NCI-H2196 treated with DMSO at 0.1 percent for 48 hours (cell line): ENCODE data around the gene RGS19.
A peak's percentile ranks its signal among the peaks of the same experiment; 100 is the strongest.
"Not testable (repeated sequence)": the region's sequence is repeated elsewhere in the genome, so short reads cannot be mapped to it uniquely, and the experiment has no call there.

Experiments
- DNase-seq: peaks from one replicate; lab custom pipeline; 2025; ENCODE audit not compliant: unreplicated experiment; lab: John Stamatoyannopoulos, UW

Gene RGS19

GRCh38 chr20:64095927-64096326 lies 16.6 kb upstream of the RGS19 start:
- DNase-seq, result no peak

- no peak for DNase-seq
Measured at GRCh38 chr20:64095455-64095854, 16.1 kb upstream of the RGS19 start.

DNA sequence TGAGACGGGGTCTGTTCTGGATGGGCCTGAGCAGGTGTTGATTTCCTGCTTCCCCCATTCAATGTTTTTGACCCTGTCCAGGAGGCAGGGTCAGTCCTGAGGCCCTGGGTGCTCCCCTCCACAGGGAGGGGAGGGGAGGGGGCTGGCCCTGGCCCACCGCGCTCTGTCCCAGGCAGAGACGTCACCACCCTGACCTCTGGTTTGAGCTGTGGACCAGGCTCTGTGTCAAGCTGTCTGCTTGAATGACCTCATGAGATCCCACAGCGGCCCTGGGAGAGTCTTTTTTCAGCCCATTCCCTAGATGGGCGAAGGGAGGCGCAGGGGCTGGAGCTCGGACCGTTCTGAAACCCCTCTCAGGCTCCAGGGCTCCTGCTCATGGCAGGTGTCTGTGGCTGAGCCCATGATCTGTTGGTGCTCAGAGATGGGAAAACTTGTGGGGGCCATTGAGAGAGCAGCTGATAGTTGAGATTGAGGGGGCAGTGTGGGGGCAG lies 13.7 kb upstream of the RGS19 start:
- no peak for DNase-seq

DNA sequence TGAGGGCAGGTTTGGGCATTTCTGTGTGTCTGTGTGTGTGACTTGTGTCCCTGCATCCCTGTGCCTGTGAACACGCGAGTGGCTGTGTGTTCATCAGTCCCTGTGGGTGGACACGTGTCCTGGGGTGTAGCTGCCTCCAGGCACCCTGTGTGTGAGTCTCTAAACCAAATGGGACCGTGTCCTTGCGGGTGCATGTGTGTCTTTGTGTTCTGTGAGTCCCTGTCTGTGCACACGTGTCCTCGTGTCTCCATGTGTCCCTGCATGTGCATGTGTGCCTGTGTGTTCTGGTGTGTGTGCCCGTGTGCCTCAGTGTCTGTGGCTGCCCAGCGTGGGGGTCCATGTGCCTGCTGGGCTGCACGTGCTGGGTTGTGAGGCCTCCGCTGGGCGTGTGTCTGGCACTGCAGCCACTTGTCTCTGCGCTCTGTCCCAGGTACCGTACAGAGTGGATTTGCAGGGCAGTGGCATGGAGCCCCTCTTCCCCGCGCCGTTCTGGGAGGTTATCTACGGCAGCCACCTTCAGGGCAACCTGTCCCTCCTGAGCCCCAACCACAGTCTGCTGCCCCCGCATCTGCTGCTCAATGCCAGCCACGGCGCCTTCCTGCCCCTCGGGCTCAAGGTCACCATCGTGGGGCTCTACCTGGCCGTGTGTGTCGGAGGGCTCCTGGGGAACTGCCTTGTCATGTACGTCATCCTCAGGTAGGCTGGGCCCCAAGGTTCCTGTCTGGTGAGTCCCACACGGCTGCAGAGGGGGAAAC lies 13.1 kb upstream of the RGS19 start:
- no peak for DNase-seq

DNA sequence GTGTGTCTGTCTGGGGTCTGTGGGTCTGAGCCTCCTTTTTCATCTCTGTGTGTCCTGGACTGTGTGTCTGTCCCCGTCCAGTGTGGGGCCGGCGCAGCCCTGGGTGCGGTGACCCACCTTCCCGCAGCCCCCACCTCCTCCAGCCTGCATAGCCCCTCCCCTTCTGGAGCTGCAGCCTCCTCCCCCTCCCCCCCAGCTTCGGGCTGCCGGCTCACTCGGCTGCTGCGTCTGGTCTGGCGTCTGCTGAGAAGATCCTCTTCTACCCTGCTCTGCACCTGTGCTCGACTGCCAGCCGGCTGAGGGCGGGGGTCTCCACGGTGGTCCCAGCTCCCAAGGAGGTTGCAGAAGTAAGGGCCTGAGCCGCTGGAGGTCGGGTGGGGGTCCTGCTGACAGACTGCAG lies 12.5 kb upstream of the RGS19 start:
- no peak for DNase-seq

- no peak for DNase-seq
Measured at GRCh38 chr20:64091340-64091739, 12.0 kb upstream of the RGS19 start.

- DNase-seq, result no peak
Measured at GRCh38 chr20:64090165-64090564, 10.8 kb upstream of the RGS19 start.

GRCh38 chr20:64088586-64088985 lies 9.3 kb upstream of the RGS19 start:
- not testable (repeated sequence) for DNase-seq

GRCh38 chr20:64087226-64087825 lies 8.0 kb upstream of the RGS19 start:
- DNase-seq, result not testable (repeated sequence)

GRCh38 chr20:64086801-64087200 lies 7.5 kb upstream of the RGS19 start:
- DNase-seq, result no peak

- peak; percentile 21 for DNase-seq
Measured at GRCh38 chr20:64084685-64085152, 5.4 kb upstream of the RGS19 start.

GRCh38 chr20:64083804-64084684 lies 4.7 kb upstream of the RGS19 start, which contains the start of gene LKAAEAR1:
Gene LKAAEAR1 (minus strand): TSS chr20:64084398. CDS start chr20:64084219, 179 bp downstream.
- no peak for DNase-seq

DNA sequence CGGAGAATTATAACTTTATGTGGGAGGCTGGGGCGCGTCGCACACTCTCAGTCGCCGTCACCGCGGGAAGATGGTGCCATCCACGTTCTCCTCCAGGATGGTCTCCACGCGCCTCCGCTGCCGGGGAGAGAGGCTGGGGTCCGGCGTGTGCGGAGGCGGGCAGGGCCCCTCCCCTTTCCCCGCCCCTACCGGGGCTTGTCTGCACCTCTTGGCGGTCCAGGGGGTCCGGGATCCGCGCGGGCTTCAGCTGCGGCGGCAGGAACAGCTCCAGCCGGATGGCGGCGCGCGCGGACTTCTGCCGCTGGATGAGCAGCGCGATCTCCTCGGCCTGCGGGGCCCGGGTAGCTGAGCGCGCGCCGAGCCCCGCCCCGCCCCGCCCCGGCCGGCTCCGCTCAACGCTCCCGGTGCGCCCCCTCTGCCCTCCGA lies 4.1 kb upstream of the RGS19 start:
- peak; percentile 77 for DNase-seq

DNA sequence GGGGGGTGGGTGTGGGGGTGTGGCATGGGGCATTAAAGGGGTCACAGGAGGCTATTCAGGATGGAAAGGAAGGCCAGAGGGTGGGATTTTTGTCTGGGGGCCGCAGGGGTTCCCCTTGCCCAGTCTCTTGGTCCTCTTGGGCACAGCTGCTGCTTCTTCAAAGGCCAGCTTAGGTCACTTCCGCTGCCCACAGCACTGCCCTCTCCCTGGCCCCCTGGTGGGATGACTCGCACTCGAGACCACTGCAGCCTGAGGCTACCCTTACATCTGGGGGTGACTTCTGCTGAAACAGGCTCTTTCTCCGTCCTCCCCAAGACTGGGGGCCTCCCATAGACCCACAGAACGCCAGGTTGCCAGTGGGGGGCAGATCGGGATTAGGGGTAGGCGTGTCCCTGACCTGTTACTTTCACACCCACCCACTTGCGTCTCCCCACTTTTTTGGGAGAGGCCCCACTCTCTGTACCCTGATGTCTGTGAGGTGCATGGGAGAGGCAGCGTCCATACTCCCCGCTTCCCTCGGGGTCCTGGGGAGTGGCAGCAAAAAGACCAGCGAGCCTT lies 3.6 kb upstream of the RGS19 start:
- DNase-seq, result no peak

DNA sequence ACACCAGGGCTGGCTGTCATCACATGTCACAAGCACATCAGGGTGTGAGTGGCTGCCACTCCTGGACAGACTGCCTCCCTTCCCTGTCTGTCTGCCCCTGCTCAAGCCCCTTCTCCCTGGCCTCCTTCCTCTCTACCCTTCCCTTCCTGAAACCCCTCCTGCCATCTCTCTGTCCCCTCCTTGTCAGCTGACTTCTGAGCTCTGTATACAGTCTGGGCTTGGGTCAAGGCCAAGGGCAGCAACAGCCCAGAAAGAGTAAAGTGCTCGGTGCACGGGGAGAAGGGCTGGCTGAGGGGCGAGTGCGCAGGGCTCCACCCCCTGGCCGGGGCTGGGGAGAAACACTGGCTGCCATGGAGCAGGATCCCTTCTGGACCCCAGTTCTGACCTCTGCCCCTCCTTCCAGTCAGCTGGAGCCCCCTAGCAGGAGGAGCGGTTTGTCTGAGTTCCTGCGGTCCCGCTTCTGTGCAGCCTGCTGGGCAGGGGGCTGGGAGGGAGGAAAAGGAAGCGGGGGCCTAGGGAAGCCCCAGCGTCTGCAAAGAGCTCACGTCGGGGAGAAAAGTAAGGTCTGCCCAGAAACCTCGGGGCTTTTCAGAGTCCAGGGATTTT lies 2.9 kb upstream of the RGS19 start:
- DNase-seq, result no peak

GRCh38 chr20:64081624-64081964 lies 2.3 kb upstream of the RGS19 start:
- no peak for DNase-seq

DNA sequence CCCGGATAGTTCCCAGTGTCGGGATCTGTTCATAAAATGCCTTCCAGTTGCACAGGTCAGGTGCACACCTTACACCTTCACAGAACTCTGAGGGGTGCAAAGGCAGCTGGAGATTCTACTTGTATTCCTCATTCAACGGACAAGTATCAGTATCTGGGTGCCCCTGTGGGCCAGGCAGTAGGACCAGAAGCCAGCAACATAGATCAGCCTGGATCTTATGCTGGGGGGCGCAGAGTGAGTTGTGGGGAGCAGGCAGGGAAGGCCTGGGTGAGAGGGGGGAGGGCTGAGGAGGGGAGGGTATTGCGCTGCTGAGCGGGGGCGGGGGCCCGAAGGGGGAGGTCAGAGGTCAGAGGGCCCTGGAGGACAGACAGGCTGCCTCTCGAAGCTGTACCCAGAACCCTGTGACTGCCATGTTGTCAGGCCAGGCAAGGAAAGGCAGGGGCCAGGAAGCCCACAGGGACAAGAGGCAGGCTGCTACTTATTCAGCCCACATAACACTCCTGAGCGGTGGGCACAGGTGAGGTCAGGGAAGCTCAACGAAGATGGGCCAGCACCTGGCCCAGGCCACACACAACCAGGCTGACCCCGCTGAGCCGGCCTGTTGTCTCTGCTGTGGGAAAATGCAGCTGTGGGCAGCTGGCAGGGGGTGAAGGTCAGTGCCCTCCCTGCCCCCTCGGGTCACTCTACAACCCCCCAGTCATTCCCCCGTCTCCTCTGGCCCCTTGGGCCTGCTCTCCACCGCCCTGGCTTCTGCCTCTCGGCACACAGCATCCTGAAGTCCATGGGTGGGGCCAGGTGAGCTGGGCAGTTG lies 1.7 kb upstream of the RGS19 start:
- DNase-seq, result no peak

GRCh38 chr20:64080013-64080812 lies 895 bp upstream of the RGS19 start, which contains the start of gene OPRL1:
Gene OPRL1 (plus strand): TSS chr20:64080082. CDS start chr20:64092721, 12,639 bp downstream.
- no peak for DNase-seq

DNA sequence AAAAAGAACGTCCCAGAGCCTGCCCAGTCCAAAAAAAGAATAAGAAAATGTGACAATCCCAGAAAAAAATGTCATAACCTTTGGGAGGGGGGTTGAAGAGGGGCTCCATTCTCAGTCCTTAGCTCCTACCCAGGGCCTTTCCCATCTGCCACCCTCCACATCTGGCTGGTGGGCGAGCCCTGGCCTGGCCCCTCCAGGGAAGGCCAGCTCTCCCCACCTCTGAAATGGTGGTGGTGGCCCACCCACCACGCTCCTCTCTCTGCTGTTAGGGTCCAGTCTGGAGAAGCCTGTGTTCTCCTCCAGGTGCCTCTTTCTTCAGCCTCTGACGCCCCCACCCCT lies 415 bp downstream of the RGS19 start:
- DNase-seq, result no peak
